Peyer's patch (tissue), 4 donors: ENCODE data around the gene TAF11L13. TPM values are rescaled to one million over a fixed set of nuclear protein-coding genes. Genes with fewer than 3 reads are reported as not detected.
"Not testable (repeated sequence)": the region's sequence is repeated elsewhere in the genome, so short reads cannot be mapped to it uniquely, and the experiment has no call there.

Experiments used
- DNase-seq, 3 donors: peaks; one replicate each; pipeline ENCODE4 v3.0.0-alpha.2; 2017 to 2019
- H3K27ac ChIP-seq, 4 donors: fragments of 200-600 bp; sonication (generic); one replicate each; pipeline ENCODE4 v1.5.1; 2016 to 2019
- H3K27me3 ChIP-seq, 2 donors: fragments of 200-600 bp; sonication (generic); one replicate each; pipeline ENCODE4 v1.5.1; 2019
- H3K36me3 ChIP-seq, 3 donors: fragments of 200-600 bp; sonication (generic); one replicate each; pipeline ENCODE4 v1.5.1; 2016 to 2019
- H3K4me1 ChIP-seq, 4 donors: fragments of 200-600 bp; sonication (generic); one replicate each; pipeline ENCODE4 v1.5.1; 2016 to 2019
- H3K4me3 ChIP-seq, 4 donors: fragments of 200-600 bp; sonication (generic); 1 replicate in 3 of 4; 2 replicates in 1 of 4; pipeline ENCODE4 v1.5.1; 2016 to 2019; ENCODE audit warnings: mild to moderate bottlenecking in 1 of 4
- H3K9me3 ChIP-seq, 4 donors: fragments of 200-600 bp; sonication (generic); one replicate each; pipeline ENCODE4 v1.5.1; 2016 to 2019; ENCODE audit warnings: mild to moderate bottlenecking in 1 of 4
- CTCF ChIP-seq, 6 experiments: fragments of 450-650 bp in 4 of 6; fragments of 200-600 bp in 2 of 6; sonication (generic) in 1 of 6; IDR thresholded peaks; one replicate each; pipeline ENCODE4 v1.5.1; 2017 to 2019; ENCODE audit warnings: antibody characterized with exemption in 6 of 6, mild to moderate bottlenecking in 3 of 6, moderate library complexity in 1 of 6
- POLR2A ChIP-seq, 2 donors: fragments of 450-650 bp; IDR thresholded peaks; one replicate each; pipeline ENCODE4 v1.5.1; 2017; ENCODE audit warnings: antibody characterized with exemption in 2 of 2, mild to moderate bottlenecking in 2 of 2, moderate library complexity in 2 of 2
- total RNA-seq, 4 donors: library from RNA; depleted of rRNA; stranded (reverse); fragments of >200 nt; gene quantifications; one replicate each; pipeline ENCODE4 v1.1.0, GENCODE V29; 2016

Gene TAF11L13
- not detected for total RNA-seq

GRCh38 chr5:17631788-17632187 lies at the start of gene TAF11L13:
Gene TAF11L13 (plus strand): TSS chr5:17632088.
- H3K4me3 ChIP-seq, H3K27me3 ChIP-seq, H3K27ac ChIP-seq, H3K4me1 ChIP-seq, H3K9me3 ChIP-seq, H3K36me3 ChIP-seq, DNase-seq: not testable (repeated sequence)

- not testable (repeated sequence) for H3K27me3 ChIP-seq, H3K4me1 ChIP-seq, H3K36me3 ChIP-seq, H3K9me3 ChIP-seq, H3K4me3 ChIP-seq, DNase-seq, H3K27ac ChIP-seq
Measured at GRCh38 chr5:17585658-17586057, 46.2 kb upstream of the TAF11L13 start, which contains the start of gene TAF11L7. Gene TAF11L7 (minus strand): TSS chr5:17585758.

- not testable (repeated sequence) for H3K9me3 ChIP-seq, H3K36me3 ChIP-seq, H3K4me1 ChIP-seq, H3K27me3 ChIP-seq, H3K27ac ChIP-seq, H3K4me3 ChIP-seq, DNase-seq
Measured at GRCh38 chr5:17590860-17591259, 41.0 kb upstream of the TAF11L13 start, which contains the start of gene TAF11L8. Gene TAF11L8 (minus strand): TSS chr5:17590960.

GRCh38 chr5:17594255-17594654 lies 37.6 kb upstream of the TAF11L13 start, which contains the start of gene TAF11L9:
Gene TAF11L9 (minus strand): TSS chr5:17594394.
- not testable (repeated sequence) for H3K27ac ChIP-seq, H3K4me1 ChIP-seq, H3K27me3 ChIP-seq, H3K36me3 ChIP-seq, H3K4me3 ChIP-seq, H3K9me3 ChIP-seq
- peak in 1 of 3 donors; percentile 16 for DNase-seq

- not testable (repeated sequence) for H3K36me3 ChIP-seq, H3K9me3 ChIP-seq, H3K4me1 ChIP-seq, DNase-seq, H3K4me3 ChIP-seq, H3K27ac ChIP-seq, H3K27me3 ChIP-seq
Measured at GRCh38 chr5:17597728-17598127, 34.2 kb upstream of the TAF11L13 start, which contains the start of gene TAF11L10. Gene TAF11L10 (minus strand): TSS chr5:17597828.

- not testable (repeated sequence) for H3K27me3 ChIP-seq, H3K27ac ChIP-seq, H3K9me3 ChIP-seq, H3K4me3 ChIP-seq, DNase-seq, H3K4me1 ChIP-seq, H3K36me3 ChIP-seq
Measured at GRCh38 chr5:17603880-17604279, 28.0 kb upstream of the TAF11L13 start, which contains the start of gene TAF11L11. Gene TAF11L11 (plus strand): TSS chr5:17604183.

GRCh38 chr5:17604951-17605350 lies 26.9 kb upstream of the TAF11L13 start:
- no peaks in the 10 kb centered on the region for H3K9me3 ChIP-seq
- DNase-seq: no peak
- TF ChIP-seq CTCF (IDR thresholded peaks at IDR 0.05) (no peak), POLR2A (IDR thresholded peaks at IDR 0.05) (no peak)
- H3K4me3 ChIP-seq: no peak overlapping the region
- no peaks in the 10 kb centered on the region for H3K27me3 ChIP-seq
- H3K36me3 ChIP-seq: no peaks in the 10 kb centered on the region
- H3K4me1 ChIP-seq: no peaks in the 10 kb centered on the region
- no peak overlapping the region for H3K27ac ChIP-seq

- not testable (repeated sequence) for H3K36me3 ChIP-seq, H3K9me3 ChIP-seq, H3K27ac ChIP-seq, H3K4me1 ChIP-seq, H3K4me3 ChIP-seq, H3K27me3 ChIP-seq, DNase-seq
Measured at GRCh38 chr5:17607461-17607860, 24.4 kb upstream of the TAF11L13 start.

- not testable (repeated sequence) for H3K36me3 ChIP-seq, H3K4me3 ChIP-seq, H3K27me3 ChIP-seq, H3K4me1 ChIP-seq, H3K27ac ChIP-seq, DNase-seq, H3K9me3 ChIP-seq
Measured at GRCh38 chr5:17610092-17610491, 21.8 kb upstream of the TAF11L13 start, which contains the start of gene TAF11L12. Gene TAF11L12 (plus strand): TSS chr5:17610392.

GRCh38 chr5:17614872-17615605 lies 16.8 kb upstream of the TAF11L13 start:
- Histone ChIP-seq H3K4me1 (no peaks in the 10 kb centered on the region), H3K4me3 (no peak overlapping the region), H3K27ac (no peak overlapping the region), H3K27me3 (no peaks in the 10 kb centered on the region), H3K36me3 (no peaks in the 10 kb centered on the region), H3K9me3 (no peaks in the 10 kb centered on the region)
- no peak for TF ChIP-seq CTCF (IDR thresholded peaks at IDR 0.05)
- no peak for TF ChIP-seq POLR2A (IDR thresholded peaks at IDR 0.05)
- DNase-seq: no peak
